HG02938 (cell line): Measurements from ENCODE around the gene NKX2-1.
"Not testable (repeated sequence)": the region's sequence is repeated elsewhere in the genome, so short reads cannot be mapped to it uniquely, and the experiment has no call there.

ENCODE experiments used
- ATAC-seq: cut with Tn5 transposase; IDR thresholded peaks from one replicate; pipeline ENCODE4 v1.9.1; 2021; ENCODE audit warnings: mild to moderate bottlenecking, moderate library complexity; ENCODE audit not compliant: unreplicated experiment

Gene NKX2-1

GRCh38 chr14:36505892-36506731 is 13.9 kb downstream of the NKX2-1 start:
- ATAC-seq = no peak

GRCh38 chr14:36505181-36505815 is 14.7 kb downstream of the NKX2-1 start:
- no peak for ATAC-seq

DNA sequence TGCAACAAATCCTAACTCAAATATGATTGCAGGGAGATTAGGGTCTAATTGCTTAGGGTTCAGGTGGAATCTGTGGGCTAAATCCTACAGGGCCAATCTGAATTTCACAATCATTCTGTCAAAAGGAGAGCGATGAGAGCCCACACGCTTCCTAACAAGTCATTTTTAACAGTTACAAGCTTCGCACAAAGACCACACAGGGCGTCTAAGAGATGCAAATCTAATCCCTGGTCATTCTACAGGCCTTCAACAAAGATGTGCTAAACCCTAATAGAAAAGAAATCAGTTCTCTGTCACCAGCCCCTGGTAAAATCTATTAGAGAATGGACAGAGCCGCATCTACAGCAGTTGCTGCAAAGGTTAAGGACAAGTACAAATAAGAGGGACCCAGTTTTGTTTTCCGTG is 15.3 kb downstream of the NKX2-1 start:
- no peak for ATAC-seq

DNA sequence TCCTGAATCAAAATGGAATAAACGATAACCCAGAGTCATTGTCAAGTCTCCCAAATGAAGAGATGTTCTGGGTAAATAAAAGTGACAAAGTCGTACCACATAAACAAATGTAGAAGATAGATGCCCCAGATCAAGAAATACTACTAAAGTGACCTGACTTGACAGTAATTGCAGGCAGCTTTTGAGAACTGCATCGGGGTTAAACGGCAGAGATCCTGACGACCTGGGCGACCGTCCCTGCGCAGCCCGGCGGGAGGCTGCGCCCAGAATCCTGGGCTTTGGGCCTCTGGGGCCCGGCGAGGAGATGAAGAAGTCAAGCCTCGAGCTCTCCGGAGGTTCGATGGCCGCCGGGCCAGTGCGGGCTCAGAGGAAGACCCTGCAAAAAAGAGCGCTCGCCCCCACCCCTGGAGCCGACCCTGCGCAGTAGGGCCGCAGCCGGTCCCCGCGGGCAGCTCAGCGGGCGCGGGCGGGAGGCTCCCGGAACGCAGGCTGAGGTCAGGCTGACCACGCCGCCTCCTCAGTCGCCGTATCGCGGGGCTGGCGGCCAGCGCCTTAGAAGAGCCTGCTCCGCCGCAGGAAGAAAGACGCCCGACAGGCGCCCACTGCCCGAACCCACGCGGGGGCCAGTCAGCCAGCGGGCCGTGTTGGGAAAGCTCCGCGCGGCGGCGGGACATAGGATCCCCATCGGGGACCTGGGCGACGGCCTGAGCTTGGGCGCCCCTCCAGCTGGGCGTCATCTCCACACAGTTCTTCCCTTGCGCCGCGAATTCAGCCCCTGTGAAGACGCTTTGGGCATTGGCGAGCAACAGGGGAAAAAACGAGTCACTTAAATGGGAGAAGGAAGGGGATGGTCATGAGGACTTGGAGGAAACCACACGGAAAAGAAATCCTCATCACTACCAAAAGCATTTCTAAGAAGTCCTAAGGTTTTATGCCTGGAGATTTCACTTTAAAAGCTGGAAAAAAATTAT is 16.0 kb downstream of the NKX2-1 start:
- no peak for ATAC-seq

DNA sequence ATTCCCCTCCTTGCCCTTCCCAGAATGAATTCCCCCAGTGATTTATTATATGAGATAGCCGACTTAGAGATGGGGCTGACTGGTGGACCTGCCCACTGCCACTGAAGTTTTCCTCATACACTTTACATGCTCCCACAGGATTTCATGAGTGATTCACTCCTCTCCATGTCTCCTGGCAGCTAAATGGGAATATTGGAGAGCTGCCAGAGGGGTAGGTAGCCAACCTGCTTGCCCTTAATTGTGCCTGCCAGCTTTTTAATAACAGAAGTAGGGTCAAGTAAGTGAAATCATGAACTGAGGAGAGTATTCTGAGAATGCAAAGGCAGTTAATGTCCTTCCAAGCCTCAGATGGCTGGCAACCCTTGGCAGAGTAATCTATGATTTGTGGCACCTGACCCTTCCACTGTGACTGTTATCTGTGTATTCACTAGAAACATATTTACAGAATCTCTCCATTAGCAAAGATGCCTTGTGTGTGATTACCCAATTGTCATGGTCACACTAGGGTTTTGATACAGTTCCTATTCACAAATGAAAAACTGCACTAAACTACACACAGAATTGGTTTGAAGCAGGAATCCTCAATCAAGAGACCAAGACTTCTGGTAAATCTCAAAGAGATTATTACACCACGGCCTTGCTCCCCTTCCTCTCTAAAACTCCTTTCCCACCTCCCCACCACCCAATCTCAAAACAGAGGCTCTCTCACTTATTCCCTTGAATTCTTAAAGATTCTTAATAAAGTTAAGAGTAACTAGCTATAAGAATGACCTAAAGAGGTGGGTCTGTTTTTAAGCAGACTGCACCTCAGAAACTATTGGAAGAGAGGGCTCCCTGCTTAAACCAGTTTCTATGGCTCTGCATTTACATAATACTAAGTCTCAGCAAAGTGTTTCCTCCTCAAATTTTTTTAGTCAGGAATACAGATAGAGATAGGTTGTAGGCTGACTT is 17.2 kb downstream of the NKX2-1 start:
- no peak for ATAC-seq

- ATAC-seq = no peak
Observed at GRCh38 chr14:36498938-36499337, 21.1 kb downstream of the NKX2-1 start.

DNA sequence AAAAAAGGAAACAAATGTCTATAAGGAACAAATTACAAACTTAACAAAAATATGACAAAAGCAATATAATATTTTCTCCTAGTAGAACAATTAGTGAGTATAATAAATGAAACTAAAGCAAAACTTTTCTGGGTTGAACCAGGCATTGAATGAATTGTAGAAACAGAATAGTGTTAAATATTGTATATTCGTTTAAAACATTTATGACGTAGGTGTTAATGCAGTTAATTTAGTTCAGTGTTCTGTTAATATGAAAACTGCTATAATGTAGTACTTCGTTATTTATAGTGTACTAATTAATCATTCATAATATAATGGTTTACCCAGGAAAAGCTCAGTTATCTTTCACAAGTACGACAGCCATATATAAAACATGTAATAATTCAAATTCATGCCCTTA is 23.7 kb downstream of the NKX2-1 start:
- ATAC-seq = no peak

GRCh38 chr14:36495666-36496065 is 24.4 kb downstream of the NKX2-1 start:
- ATAC-seq = no peak

- ATAC-seq = no peak
Observed at GRCh38 chr14:36493761-36494160, 26.3 kb downstream of the NKX2-1 start.

GRCh38 chr14:36485773-36486172 is 34.3 kb downstream of the NKX2-1 start:
- peak; percentile 67 for ATAC-seq

- ATAC-seq = no peak
Observed at GRCh38 chr14:36479344-36479743, 40.7 kb downstream of the NKX2-1 start.

DNA sequence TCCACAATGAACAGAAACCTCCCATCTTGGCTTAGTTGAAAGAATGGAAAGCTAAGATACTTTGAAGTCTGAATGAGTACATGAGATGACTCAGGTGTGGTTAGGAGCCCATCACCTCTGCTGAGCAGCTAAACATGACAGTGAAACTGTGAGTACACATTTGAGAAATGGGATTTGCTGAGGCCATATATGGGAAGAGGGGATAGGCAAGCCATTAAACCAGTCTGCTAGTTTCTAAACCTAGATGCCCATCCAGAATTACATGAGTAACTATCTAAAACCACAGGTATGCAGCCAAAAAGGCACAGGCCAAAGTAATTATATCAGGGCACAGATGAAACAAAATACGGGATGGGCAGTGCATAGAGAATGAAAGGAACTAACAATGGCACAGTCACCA is 41.2 kb downstream of the NKX2-1 start:
- ATAC-seq = peak; percentile 57

GRCh38 chr14:36477266-36477665 is 42.8 kb downstream of the NKX2-1 start:
- no peak for ATAC-seq

GRCh38 chr14:36476061-36476460 is 44.0 kb downstream of the NKX2-1 start:
- not testable (repeated sequence) for ATAC-seq

GRCh38 chr14:36474593-36474992 is 45.4 kb downstream of the NKX2-1 start:
- ATAC-seq = no peak

- ATAC-seq = no peak
Observed at GRCh38 chr14:36471431-36471830, 48.6 kb downstream of the NKX2-1 start.

GRCh38 chr14:36467332-36467731 is 52.7 kb downstream of the NKX2-1 start:
- ATAC-seq = no peak
